GM19463 (cell line): ENCODE results near the gene ARSG.
"Not testable (repeated sequence)": the region's sequence is repeated elsewhere in the genome, so short reads cannot be mapped to it uniquely, and the experiment has no call there.

Experiments
- ATAC-seq: cut with Tn5 transposase; IDR thresholded peaks from one replicate; pipeline ENCODE4 v1.9.1; 2021; ENCODE audit warnings: mild to moderate bottlenecking, moderate library complexity; ENCODE audit not compliant: unreplicated experiment

ARSG gene

GRCh38 chr17:68302666-68303065 is 11.4 kb downstream of the ARSG start:
- ATAC-seq, result no peak

- no peak for ATAC-seq
These were observed 13.4 kb downstream of the ARSG start for GRCh38 chr17:68304706-68305105.

GRCh38 chr17:68305142-68305541 is 13.8 kb downstream of the ARSG start:
- no peak for ATAC-seq

- no peak for ATAC-seq
These were observed 15.5 kb downstream of the ARSG start for GRCh38 chr17:68306819-68307218.

- ATAC-seq, result no peak
These were observed 16.1 kb downstream of the ARSG start for GRCh38 chr17:68307443-68307842.

GRCh38 chr17:68308486-68308885 is 17.2 kb downstream of the ARSG start:
- ATAC-seq, result not testable (repeated sequence)

- not testable (repeated sequence) for ATAC-seq
These were observed 17.9 kb downstream of the ARSG start for GRCh38 chr17:68309066-68309670.

- ATAC-seq, result no peak
These were observed 18.9 kb downstream of the ARSG start for GRCh38 chr17:68310152-68310551.

- no peak for ATAC-seq
These were observed 23.7 kb downstream of the ARSG start for GRCh38 chr17:68314916-68315535.

GRCh38 chr17:68315930-68316329 is 24.6 kb downstream of the ARSG start:
- ATAC-seq, result no peak

GRCh38 chr17:68317458-68317857 is 26.2 kb downstream of the ARSG start:
- no peak for ATAC-seq

GRCh38 chr17:68318103-68318991 is 27.1 kb downstream of the ARSG start:
- no peak for ATAC-seq

GRCh38 chr17:68319410-68320162 is 28.3 kb downstream of the ARSG start:
- ATAC-seq, result no peak

GRCh38 chr17:68320311-68320865 is 29.1 kb downstream of the ARSG start:
- no peak for ATAC-seq

GRCh38 chr17:68320943-68321555 is 29.8 kb downstream of the ARSG start:
- no peak for ATAC-seq

GRCh38 chr17:68321556-68321954 is 30.3 kb downstream of the ARSG start:
- no peak for ATAC-seq

- ATAC-seq, result no peak
These were observed 31.3 kb downstream of the ARSG start for GRCh38 chr17:68322630-68323029.

GRCh38 chr17:68324114-68324513 is 32.8 kb downstream of the ARSG start:
- ATAC-seq, result no peak

GRCh38 chr17:68324654-68325336 is 33.5 kb downstream of the ARSG start:
- no peak for ATAC-seq

GRCh38 chr17:68325961-68326360 is 34.7 kb downstream of the ARSG start:
- ATAC-seq, result no peak
